Esophagus muscularis mucosa (tissue), 4 donors: ENCODE data around the gene FUT9.

Source experiments
- CTCF ChIP-seq, 3 experiments: fragments of 200-600 bp in 2 of 3; fragments of 450-650 bp in 1 of 3; sonication (generic) in 2 of 3; IDR thresholded peaks; one replicate each; pipeline ENCODE4 v1.5.1; 2017 to 2019; ENCODE audit warnings: antibody characterized with exemption in 3 of 3, mild to moderate bottlenecking in 2 of 3, moderate library complexity in 1 of 3
- EP300 ChIP-seq: sonication (generic); formaldehyde crosslinking; IDR thresholded peaks from one replicate; pipeline ENCODE4 v1.6.1; 2017; ENCODE audit warnings: antibody characterized with exemption
- POLR2A ChIP-seq: fragments of 450-650 bp; IDR thresholded peaks from one replicate; pipeline ENCODE4 v1.6.1; 2017; ENCODE audit warnings: antibody characterized with exemption, moderate library complexity, mild to moderate bottlenecking, low read depth
- POLR2AphosphoS5 ChIP-seq, 2 donors: sonication (generic); formaldehyde crosslinking; IDR thresholded peaks; one replicate each; pipeline ENCODE4 v1.6.1; 2017; ENCODE audit warnings: antibody characterized with exemption in 2 of 2

- no peak for TF ChIP-seq CTCF (IDR thresholded peaks at IDR 0.05)
- TF ChIP-seq EP300: no peak
- no peak for TF ChIP-seq POLR2A
- TF ChIP-seq POLR2AphosphoS5 (IDR thresholded peaks at IDR 0.05): no peak
Measured at GRCh38 chr6:96162711-96163120, 146.9 kb downstream of the FUT9 start.
